A549 (cell line): ENCODE data around the gene AKAP17A. TPM values are rescaled to one million over a fixed set of nuclear protein-coding genes. Genes with fewer than 3 reads are reported as not detected.

Experiments
- ATAC-seq, 2 experiments: fragments of 200-7000 bp in 1 of 2; fragments of >200 bp in 1 of 2; cut with Nextera tagmentation in 1 of 2; cut with Tn5 transposase in 1 of 2; 3 replicates each; pipeline versions ENCODE4 v1.8.0 to v1.9.1; 2018 to 2020; ENCODE audit warnings: mild to moderate bottlenecking in 1 of 2, moderate library complexity in 1 of 2
- CTCF ChIA-PET: fragments of 300-600 bp; sonication (Branson Sonifier 250); formaldehyde crosslinking; extraction: SDS; loops from one replicate; lab custom pipeline; 2021; ENCODE audit warnings: antibody characterized with exemption, inconsistent platforms; lab: Yijun Ruan, JAX
- POLR2A ChIA-PET: fragments of 350-600 bp; formaldehyde crosslinking; extraction: SDS; loops from one replicate; lab custom pipeline; 2021; ENCODE audit warnings: antibody characterized with exemption, inconsistent platforms; lab: Yijun Ruan, JAX
- DNase-seq, 2 experiments: peaks; one replicate each; pipeline versions ENCODE4 v3.0.0 to v3.0.0-alpha.2; 2011 to 2016; ENCODE audit warnings: low read depth in 1 of 2, low spot score in 1 of 2
- FAIRE-seq: peaks from 2 replicates; lab custom pipeline; 2011; peaks lifted over from hg19 to GRCh38; lab: Jason Lieb, UNC
- H3K27ac ChIP-seq, 2 experiments: fragments of >200 bp; sonication (Bioruptor Twin); formaldehyde crosslinking; 3 replicates each; pipeline ENCODE4 v1.5.1; 2016 to 2017
- H3K4me1 ChIP-seq: fragments of >200 bp; sonication (Bioruptor Twin); formaldehyde crosslinking; 3 replicates; pipeline ENCODE4 v1.6.1; 2016
- H3K4me2 ChIP-seq: fragments of >200 bp; sonication (Bioruptor Twin); formaldehyde crosslinking; 3 replicates; pipeline ENCODE4 v1.6.1; 2016
- H3K4me3 ChIP-seq: fragments of >200 bp; sonication (Bioruptor Twin); formaldehyde crosslinking; 3 replicates; pipeline ENCODE4 v1.5.1; 2016
- H3K9me3 ChIP-seq: fragments of >200 bp; sonication (Bioruptor Twin); formaldehyde crosslinking; 3 replicates; pipeline ENCODE4 v1.6.1; 2016
- ATOH8 ChIP-seq: fragments of 250-450 bp; sonication (Bioruptor Pico); IDR thresholded peaks from 2 replicates; pipeline ENCODE4 v1.5.0; 2020; ENCODE audit warnings: low read depth, mild to moderate bottlenecking, moderate library complexity
- BHLHE40 ChIP-seq: IDR thresholded peaks from 2 replicates; pipeline ENCODE4 v1.6.1; 2012; ENCODE audit warnings: low read depth, low read length, inconsistent platforms
- CBX8 ChIP-seq: fragments of 200-600 bp; sonication (generic); IDR thresholded peaks from 2 replicates; pipeline ENCODE4 v1.6.1; 2016
- CHD2 ChIP-seq: fragments of 150-350 bp; IDR thresholded peaks from 2 replicates; pipeline ENCODE4 v1.6.1; 2014; ENCODE audit warnings: low read length; ENCODE audit not compliant: partially characterized antibody
- CHD4 ChIP-seq: fragments of 200-600 bp; sonication (generic); IDR thresholded peaks from 2 replicates; pipeline ENCODE4 v1.6.1; 2016; ENCODE audit warnings: antibody characterized with exemption, mild to moderate bottlenecking, borderline replicate concordance
- CTCF ChIP-seq: fragments of >200 bp; sonication (Bioruptor Twin); formaldehyde crosslinking; IDR thresholded peaks from 3 replicates; pipeline ENCODE4 v1.5.1; 2016
- EHMT2 ChIP-seq: fragments of 200-600 bp; sonication (generic); IDR thresholded peaks from 2 replicates; pipeline ENCODE4 v1.6.1; 2016; ENCODE audit warnings: antibody characterized with exemption, low read depth, mild to moderate bottlenecking, moderate library complexity
- EP300 ChIP-seq, 2 experiments: fragments of >200 bp; sonication (Bioruptor Twin); formaldehyde crosslinking; IDR thresholded peaks; 2 replicates in 1 of 2; 3 replicates in 1 of 2; pipeline ENCODE4 v1.6.1; 2016 to 2017
- HES2 ChIP-seq: fragments of >200 bp; sonication (Bioruptor Twin); formaldehyde crosslinking; IDR thresholded peaks from 2 replicates; pipeline ENCODE4 v1.6.1; 2016
- HEYL ChIP-seq: fragments of 250-450 bp; sonication (Bioruptor Pico); IDR thresholded peaks from 2 replicates; pipeline ENCODE4 v1.8.0; 2021; ENCODE audit warnings: mild to moderate bottlenecking, moderate library complexity
- KDM5A ChIP-seq: fragments of 200-600 bp; sonication (generic); IDR thresholded peaks from 2 replicates; pipeline ENCODE4 v1.6.1; 2016; ENCODE audit warnings: antibody characterized with exemption, mild to moderate bottlenecking
- MAFK ChIP-seq: fragments of 450-650 bp; IDR thresholded peaks from 2 replicates; pipeline ENCODE4 v1.6.1; 2014; ENCODE audit not compliant: partially characterized antibody
- NR3C1 ChIP-seq: fragments of >200 bp; sonication (Bioruptor Twin); formaldehyde crosslinking; IDR thresholded peaks from 3 replicates; pipeline ENCODE4 v1.6.1; 2017
- POLR2A ChIP-seq: IDR thresholded peaks from 2 replicates; pipeline ENCODE4 v1.6.1; 2012; ENCODE audit warnings: mild to moderate bottlenecking, low read length
- POLR2AphosphoS2 ChIP-seq: conservative IDR thresholded peaks from 2 replicates; pipeline ENCODE4 v1.6.1; 2012; ENCODE audit warnings: low read length, improper control_type of control experiment, inconsistent platforms
- RAD21 ChIP-seq, 2 experiments: fragments of >200 bp in 1 of 2; sonication (Bioruptor Twin) in 1 of 2; formaldehyde crosslinking in 1 of 2; IDR thresholded peaks in 1 of 2; conservative IDR thresholded peaks in 1 of 2; 2 replicates in 1 of 2; 3 replicates in 1 of 2; pipeline ENCODE4 v1.6.1; 2012 to 2018; ENCODE audit warnings: inconsistent platforms in 1 of 2
- RARB ChIP-seq: fragments of 250-450 bp; sonication (Bioruptor Pico); IDR thresholded peaks from 2 replicates; pipeline ENCODE4 v1.8.0; 2021; ENCODE audit warnings: mild to moderate bottlenecking, moderate library complexity
- RCOR1 ChIP-seq: fragments of 150-350 bp; IDR thresholded peaks from 2 replicates; pipeline ENCODE4 v1.6.1; 2014; ENCODE audit warnings: antibody characterized with exemption, low read length, low read depth
- SMC3 ChIP-seq: fragments of >200 bp; sonication (Bioruptor Twin); formaldehyde crosslinking; IDR thresholded peaks from 3 replicates; pipeline ENCODE4 v1.6.1; 2018; ENCODE audit warnings: inconsistent platforms
- SREBF2 ChIP-seq: fragments of 450-650 bp; IDR thresholded peaks from 2 replicates; pipeline ENCODE4 v1.6.1; 2014; ENCODE audit warnings: mild to moderate bottlenecking, moderate library complexity
- TFCP2L1 ChIP-seq: fragments of 250-450 bp; sonication (Bioruptor Pico); IDR thresholded peaks from 2 replicates; pipeline ENCODE4 v1.5.0; 2021; ENCODE audit warnings: mild to moderate bottlenecking
- TP53 ChIP-seq: fragments of 250-450 bp; sonication (Bioruptor Pico); IDR thresholded peaks from 2 replicates; pipeline ENCODE4 v1.5.0; 2021; ENCODE audit warnings: mild to moderate bottlenecking, moderate library complexity
- USF2 ChIP-seq: fragments of 450-650 bp; IDR thresholded peaks from 2 replicates; pipeline ENCODE4 v1.6.1; 2014; ENCODE audit warnings: antibody characterized with exemption
- ZC3H11A ChIP-seq: fragments of 450-650 bp; IDR thresholded peaks from 2 replicates; pipeline ENCODE4 v1.6.1; 2014; ENCODE audit warnings: antibody characterized with exemption, mild to moderate bottlenecking
- ZFP36 ChIP-seq: fragments of 450-650 bp; IDR thresholded peaks from 2 replicates; pipeline ENCODE4 v1.6.1; 2014; ENCODE audit warnings: borderline replicate concordance; ENCODE audit not compliant: partially characterized antibody
- WGBS: methylation state at CpG from one replicate; pipeline ENCODE4 v1.1.6; 2017; ENCODE audit errors: missing lambda C conversion rate; 5-methylcytosine and 5-hydroxymethylcytosine counted together
- polyA plus RNA-seq, 4 experiments: library from polyadenylated mRNA; depleted of rRNA in 3 of 4; stranded (reverse); fragments of >200 nt; fragmentation: RNase III in 1 of 4; extraction: RNeasy Plus Mini Kit Qiagen cat#74134 plus additional on column Dnase treatment in 1 of 4; gene quantifications; 2 replicates in 3 of 4; 3 replicates in 1 of 4; pipeline ENCODE4 v1.2.3, GENCODE V29; 2011 to 2017
- TF ChIP-seq, protein P1 (sequence below): fragments of 200-600 bp; sonication (generic); IDR thresholded peaks from 2 replicates; pipeline ENCODE4 v1.6.1; 2016; ENCODE audit warnings: antibody characterized with exemption, mild to moderate bottlenecking, moderate library complexity
- TF ChIP-seq, protein P2 (sequence below): IDR thresholded peaks from 2 replicates; pipeline ENCODE4 v1.6.1; 2012

Gene AKAP17A
- polyA plus RNA-seq, 2 of the 4 experiments (the other 2 are of a cell fraction) = 24.9 to 32.9 TPM

GRCh38 chrX:1596676-1597344 lies 5.4 kb downstream of the AKAP17A start:
- H3K9me3 ChIP-seq = peaks cover 3% of the 10 kb centered on the region; the same call in 1 of the 3 replicates
- H3K27ac ChIP-seq = no peak overlapping the region
- no peak for ATAC-seq
- TF ChIP-seq CBX8 (no peak), MAFK (no peak), POLR2A (no peak), ZC3H11A (no peak), NR3C1 (no peak), TP53 (no peak), CHD4 (no peak), BHLHE40 (no peak), HEYL (CRISPR knock-in tag) (no peak)
- ChIA-PET CTCF (no interaction called here), POLR2A (no interaction called here)
- peaks cover 6% of the 10 kb centered on the region; the same call in 1 of the 3 replicates for H3K4me1 ChIP-seq
- no peak for DNase-seq
- WGBS = 94% methylated on average over 27 of the region's 30 CpGs
- no peak for FAIRE-seq
- H3K4me2 ChIP-seq = no peak overlapping the region
- no peak overlapping the region for H3K4me3 ChIP-seq

GRCh38 chrX:1597345-1598020 lies 6.1 kb downstream of the AKAP17A start:
- H3K4me2 ChIP-seq = no peak overlapping the region
- ChIA-PET POLR2A (no interaction called here), CTCF (no interaction called here)
- FAIRE-seq (no peak), ATAC-seq (no peak; a peak in 1 of 6 replicates), DNase-seq (no peak)
- H3K4me3 ChIP-seq = no peak overlapping the region
- WGBS = 92% methylated on average over 21 of the region's 25 CpGs
- H3K27ac ChIP-seq = no peak overlapping the region
- peaks cover 7% of the 10 kb centered on the region; the same call in 1 of the 3 replicates for H3K9me3 ChIP-seq
- peaks cover 6% of the 10 kb centered on the region; the same call in 1 of the 3 replicates for H3K4me1 ChIP-seq
- TF ChIP-seq USF2 (no peak), ZFP36 (no peak), SREBF2 (no peak), CTCF (no peak), RARB (CRISPR knock-in tag) (no peak), ATOH8 (CRISPR knock-in tag) (no peak), EHMT2 (no peak), POLR2AphosphoS2 (no peak), RCOR1 (no peak), RAD21 (conservative IDR thresholded peaks at IDR 0.05 in 1 of 2, IDR thresholded peaks at IDR 0.05 in 1 of 2) (no peak), HES2 (no peak), EP300 (IDR thresholded peaks at IDR 0.05) (no peak), CBX8 (no peak), TFCP2L1 (CRISPR knock-in tag) (no peak), SMC3 (no peak), KDM5A (no peak), CHD2 (no peak), CHD4 (no peak)
- TF ChIP-seq, protein P1, sequence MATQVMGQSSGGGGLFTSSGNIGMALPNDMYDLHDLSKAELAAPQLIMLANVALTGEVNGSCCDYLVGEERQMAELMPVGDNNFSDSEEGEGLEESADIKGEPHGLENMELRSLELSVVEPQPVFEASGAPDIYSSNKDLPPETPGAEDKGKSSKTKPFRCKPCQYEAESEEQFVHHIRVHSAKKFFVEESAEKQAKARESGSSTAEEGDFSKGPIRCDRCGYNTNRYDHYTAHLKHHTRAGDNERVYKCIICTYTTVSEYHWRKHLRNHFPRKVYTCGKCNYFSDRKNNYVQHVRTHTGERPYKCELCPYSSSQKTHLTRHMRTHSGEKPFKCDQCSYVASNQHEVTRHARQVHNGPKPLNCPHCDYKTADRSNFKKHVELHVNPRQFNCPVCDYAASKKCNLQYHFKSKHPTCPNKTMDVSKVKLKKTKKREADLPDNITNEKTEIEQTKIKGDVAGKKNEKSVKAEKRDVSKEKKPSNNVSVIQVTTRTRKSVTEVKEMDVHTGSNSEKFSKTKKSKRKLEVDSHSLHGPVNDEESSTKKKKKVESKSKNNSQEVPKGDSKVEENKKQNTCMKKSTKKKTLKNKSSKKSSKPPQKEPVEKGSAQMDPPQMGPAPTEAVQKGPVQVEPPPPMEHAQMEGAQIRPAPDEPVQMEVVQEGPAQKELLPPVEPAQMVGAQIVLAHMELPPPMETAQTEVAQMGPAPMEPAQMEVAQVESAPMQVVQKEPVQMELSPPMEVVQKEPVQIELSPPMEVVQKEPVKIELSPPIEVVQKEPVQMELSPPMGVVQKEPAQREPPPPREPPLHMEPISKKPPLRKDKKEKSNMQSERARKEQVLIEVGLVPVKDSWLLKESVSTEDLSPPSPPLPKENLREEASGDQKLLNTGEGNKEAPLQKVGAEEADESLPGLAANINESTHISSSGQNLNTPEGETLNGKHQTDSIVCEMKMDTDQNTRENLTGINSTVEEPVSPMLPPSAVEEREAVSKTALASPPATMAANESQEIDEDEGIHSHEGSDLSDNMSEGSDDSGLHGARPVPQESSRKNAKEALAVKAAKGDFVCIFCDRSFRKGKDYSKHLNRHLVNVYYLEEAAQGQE = no peak
- TF ChIP-seq, protein P2, sequence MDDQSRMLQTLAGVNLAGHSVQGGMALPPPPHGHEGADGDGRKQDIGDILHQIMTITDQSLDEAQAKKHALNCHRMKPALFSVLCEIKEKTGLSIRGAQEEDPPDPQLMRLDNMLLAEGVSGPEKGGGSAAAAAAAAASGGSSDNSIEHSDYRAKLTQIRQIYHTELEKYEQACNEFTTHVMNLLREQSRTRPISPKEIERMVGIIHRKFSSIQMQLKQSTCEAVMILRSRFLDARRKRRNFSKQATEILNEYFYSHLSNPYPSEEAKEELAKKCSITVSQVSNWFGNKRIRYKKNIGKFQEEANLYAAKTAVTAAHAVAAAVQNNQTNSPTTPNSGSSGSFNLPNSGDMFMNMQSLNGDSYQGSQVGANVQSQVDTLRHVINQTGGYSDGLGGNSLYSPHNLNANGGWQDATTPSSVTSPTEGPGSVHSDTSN = no peak
